DMS 273 treated with DMSO at 0.1 percent for 48 hours (cell line): ENCODE measurements around the gene LRRC4.

Experiments used
- DNase-seq: peaks from one replicate; lab custom pipeline; 2025; lab: John Stamatoyannopoulos, UW

Gene LRRC4

GRCh38 chr7:128059143-128059988 lies 28.1 kb upstream of the LRRC4 start:
- DNase-seq = no peak

GRCh38 chr7:128057909-128058308 lies 26.7 kb upstream of the LRRC4 start:
- DNase-seq = no peak

GRCh38 chr7:128056901-128057300 lies 25.7 kb upstream of the LRRC4 start:
- DNase-seq = no peak

GRCh38 chr7:128055637-128056036 lies 24.4 kb upstream of the LRRC4 start:
- DNase-seq = no peak

GRCh38 chr7:128054511-128054910 lies 23.3 kb upstream of the LRRC4 start:
- DNase-seq = no peak

- DNase-seq = no peak
Observed at GRCh38 chr7:128053991-128054390, 22.8 kb upstream of the LRRC4 start.

- no peak for DNase-seq
Observed at GRCh38 chr7:128053023-128053422, 21.8 kb upstream of the LRRC4 start.

GRCh38 chr7:128052404-128052803 lies 21.2 kb upstream of the LRRC4 start:
- no peak for DNase-seq

- DNase-seq = no peak
Observed at GRCh38 chr7:128045766-128046165, 14.5 kb upstream of the LRRC4 start.

GRCh38 chr7:128045158-128045557 lies 13.9 kb upstream of the LRRC4 start:
- DNase-seq = no peak

- no peak for DNase-seq
Observed at GRCh38 chr7:128044064-128044463, 12.8 kb upstream of the LRRC4 start.

- DNase-seq = no peak
Observed at GRCh38 chr7:128042012-128042411, 10.8 kb upstream of the LRRC4 start.

- DNase-seq = no peak
Observed at GRCh38 chr7:128041203-128041602, 10.0 kb upstream of the LRRC4 start.

- no peak for DNase-seq
Observed at GRCh38 chr7:128040205-128040604, 9.0 kb upstream of the LRRC4 start.

- no peak for DNase-seq
Observed at GRCh38 chr7:128039544-128039953, 8.3 kb upstream of the LRRC4 start.

- DNase-seq = no peak
Observed at GRCh38 chr7:128037880-128038619, 6.8 kb upstream of the LRRC4 start.

GRCh38 chr7:128037081-128037480 lies 5.8 kb upstream of the LRRC4 start:
- no peak for DNase-seq

GRCh38 chr7:128036226-128036940 lies 5.1 kb upstream of the LRRC4 start:
- no peak for DNase-seq

GRCh38 chr7:128035712-128036111 lies 4.5 kb upstream of the LRRC4 start:
- DNase-seq = no peak

- DNase-seq = no peak
Observed at GRCh38 chr7:128034825-128035224, 3.6 kb upstream of the LRRC4 start.

GRCh38 chr7:128033246-128033645 lies 2.0 kb upstream of the LRRC4 start:
- no peak for DNase-seq

- DNase-seq = no peak
Observed at GRCh38 chr7:128032605-128033235, 1.5 kb upstream of the LRRC4 start.
